ENCODE results near the gene STK39.

Gene STK39

GRCh38 chr2:168157070-168157469 lies 90.3 kb downstream of the STK39 start:
- DNase-seq: no peak

GRCh38 chr2:168156661-168157060 lies 90.7 kb downstream of the STK39 start:
- no peak for DNase-seq

- DNase-seq: no peak
Measured at GRCh38 chr2:168155680-168156079, 91.7 kb downstream of the STK39 start.

GRCh38 chr2:168155046-168155445 lies 92.3 kb downstream of the STK39 start:
- DNase-seq: no peak

GRCh38 chr2:168152902-168153530 lies 94.4 kb downstream of the STK39 start:
- no peak for DNase-seq

GRCh38 chr2:168149986-168150385 lies 97.4 kb downstream of the STK39 start:
- DNase-seq: no peak

GRCh38 chr2:168149150-168149974 lies 98.0 kb downstream of the STK39 start:
- DNase-seq: no peak

GRCh38 chr2:168147830-168148794 lies 99.3 kb downstream of the STK39 start:
- no peak for DNase-seq

GRCh38 chr2:168146892-168147810 lies 100.2 kb downstream of the STK39 start:
- DNase-seq: no peak

GRCh38 chr2:168145426-168146310 lies 101.7 kb downstream of the STK39 start:
- DNase-seq: no peak

- DNase-seq: peak in 1 of 2 experiments; percentile 5
Measured at GRCh38 chr2:168145011-168145410, 102.4 kb downstream of the STK39 start.

GRCh38 chr2:168143813-168144212 lies 103.6 kb downstream of the STK39 start:
- DNase-seq: no peak

GRCh38 chr2:168140892-168141291 lies 106.5 kb downstream of the STK39 start:
- no peak for DNase-seq

- no peak for DNase-seq
Measured at GRCh38 chr2:168139852-168140251, 107.5 kb downstream of the STK39 start.

GRCh38 chr2:168138901-168139300 lies 108.5 kb downstream of the STK39 start:
- DNase-seq: no peak

- no peak for DNase-seq
Measured at GRCh38 chr2:168138374-168138773, 109.0 kb downstream of the STK39 start.

GRCh38 chr2:168137510-168138180 lies 109.8 kb downstream of the STK39 start:
- no peak for DNase-seq

- no peak for DNase-seq
Measured at GRCh38 chr2:168136392-168136977, 110.9 kb downstream of the STK39 start.

- DNase-seq: no peak
Measured at GRCh38 chr2:168135630-168136029, 111.8 kb downstream of the STK39 start.

GRCh38 chr2:168135121-168135520 lies 112.3 kb downstream of the STK39 start:
- no peak for DNase-seq
